ENCODE results near the gene LRRN4CL.
"Not testable (repeated sequence)": the region's sequence is repeated elsewhere in the genome, so short reads cannot be mapped to it uniquely, and the experiment has no call there.

The LRRN4CL gene

GRCh38 chr11:62689421-62690183 is at the start of gene LRRN4CL:
Gene LRRN4CL (minus strand): TSS chr11:62689530. CDS start chr11:62688508, 1,022 bp downstream.
- DNase-seq (ENCODE audit: low spot score), result peak; percentile 92

- DNase-seq (ENCODE audit: low spot score), result no peak
These were observed 47.9 kb upstream of the LRRN4CL start for GRCh38 chr11:62737196-62737595.

- DNase-seq (ENCODE audit: low spot score), result no peak
These were observed 43.5 kb upstream of the LRRN4CL start for GRCh38 chr11:62732830-62733229.

- not testable (repeated sequence) for DNase-seq (ENCODE audit: low spot score)
These were observed 40.7 kb upstream of the LRRN4CL start for GRCh38 chr11:62730076-62730475.

GRCh38 chr11:62728171-62728988 is 39.0 kb upstream of the LRRN4CL start, which contains the start of gene TTC9C:
Gene TTC9C (plus strand): TSS chr11:62728486. CDS start chr11:62728849, 363 bp downstream.
- DNase-seq (ENCODE audit: low spot score), result peak; percentile 81

- peak; percentile 90 for DNase-seq (ENCODE audit: low spot score)
These were observed 38.5 kb upstream of the LRRN4CL start for GRCh38 chr11:62727872-62728170.

- peak; percentile 98 for DNase-seq (ENCODE audit: low spot score)
These were observed 38.0 kb upstream of the LRRN4CL start, which contains the start of gene HNRNPUL2 for GRCh38 chr11:62727165-62727871. Gene HNRNPUL2 (minus strand): TSS chr11:62727457. CDS start chr11:62727156, 301 bp downstream.

- DNase-seq (ENCODE audit: low spot score), result no peak
These were observed 37.5 kb upstream of the LRRN4CL start for GRCh38 chr11:62726915-62727164.

GRCh38 chr11:62726156-62726914 is 37.0 kb upstream of the LRRN4CL start:
- DNase-seq (ENCODE audit: low spot score), result no peak

- no peak for DNase-seq (ENCODE audit: low spot score)
These were observed 36.3 kb upstream of the LRRN4CL start for GRCh38 chr11:62725646-62726045.

- no peak for DNase-seq (ENCODE audit: low spot score)
These were observed 34.8 kb upstream of the LRRN4CL start for GRCh38 chr11:62724171-62724570.

- no peak for DNase-seq (ENCODE audit: low spot score)
These were observed 32.7 kb upstream of the LRRN4CL start for GRCh38 chr11:62721994-62722393.

- DNase-seq (ENCODE audit: low spot score), result no peak
These were observed 30.1 kb upstream of the LRRN4CL start for GRCh38 chr11:62719302-62719978.

GRCh38 chr11:62716816-62717215 is 27.5 kb upstream of the LRRN4CL start:
- DNase-seq (ENCODE audit: low spot score), result no peak

- no peak for DNase-seq (ENCODE audit: low spot score)
These were observed 26.9 kb upstream of the LRRN4CL start for GRCh38 chr11:62716206-62716605.

GRCh38 chr11:62715150-62716130 is 26.1 kb upstream of the LRRN4CL start:
- no peak for DNase-seq (ENCODE audit: low spot score)

- DNase-seq (ENCODE audit: low spot score), result no peak
These were observed 24.0 kb upstream of the LRRN4CL start for GRCh38 chr11:62713343-62713742.

- DNase-seq (ENCODE audit: low spot score), result no peak
These were observed 23.5 kb upstream of the LRRN4CL start for GRCh38 chr11:62712861-62713260.

- DNase-seq (ENCODE audit: low spot score), result no peak
These were observed 23.0 kb upstream of the LRRN4CL start for GRCh38 chr11:62712276-62712812.

GRCh38 chr11:62710001-62710345 is 20.6 kb upstream of the LRRN4CL start:
- DNase-seq (ENCODE audit: low spot score), result peak; percentile 46

Data from AG08396 (cell line).